Astrocyte of the cerebellum (primary cell): ENCODE results near the gene ZNF860.

Experiments used
- DNase-seq: peaks from one replicate; pipeline ENCODE4 v3.0.0-alpha.2; 2011; ENCODE audit warnings: low read depth
- H3K4me3 ChIP-seq: 2 replicates; pipeline ENCODE4 v1.5.1; 2011; ENCODE audit warnings: mild to moderate bottlenecking, low read depth, low read length, moderate library complexity
- in situ Hi-C: cut with HindIII; loops from 2 replicates; pipeline ENCODE4 v1.10.0; 2017; ENCODE audit warnings: low sequenced_read_pairs
- TF ChIP-seq, protein P1 (sequence below): IDR thresholded peaks from 2 replicates; pipeline ENCODE4 v1.5.1; 2012; ENCODE audit warnings: low read length, low read depth, moderate library complexity, mild to moderate bottlenecking; ENCODE audit errors: missing control alignments

The ZNF860 gene

DNA sequence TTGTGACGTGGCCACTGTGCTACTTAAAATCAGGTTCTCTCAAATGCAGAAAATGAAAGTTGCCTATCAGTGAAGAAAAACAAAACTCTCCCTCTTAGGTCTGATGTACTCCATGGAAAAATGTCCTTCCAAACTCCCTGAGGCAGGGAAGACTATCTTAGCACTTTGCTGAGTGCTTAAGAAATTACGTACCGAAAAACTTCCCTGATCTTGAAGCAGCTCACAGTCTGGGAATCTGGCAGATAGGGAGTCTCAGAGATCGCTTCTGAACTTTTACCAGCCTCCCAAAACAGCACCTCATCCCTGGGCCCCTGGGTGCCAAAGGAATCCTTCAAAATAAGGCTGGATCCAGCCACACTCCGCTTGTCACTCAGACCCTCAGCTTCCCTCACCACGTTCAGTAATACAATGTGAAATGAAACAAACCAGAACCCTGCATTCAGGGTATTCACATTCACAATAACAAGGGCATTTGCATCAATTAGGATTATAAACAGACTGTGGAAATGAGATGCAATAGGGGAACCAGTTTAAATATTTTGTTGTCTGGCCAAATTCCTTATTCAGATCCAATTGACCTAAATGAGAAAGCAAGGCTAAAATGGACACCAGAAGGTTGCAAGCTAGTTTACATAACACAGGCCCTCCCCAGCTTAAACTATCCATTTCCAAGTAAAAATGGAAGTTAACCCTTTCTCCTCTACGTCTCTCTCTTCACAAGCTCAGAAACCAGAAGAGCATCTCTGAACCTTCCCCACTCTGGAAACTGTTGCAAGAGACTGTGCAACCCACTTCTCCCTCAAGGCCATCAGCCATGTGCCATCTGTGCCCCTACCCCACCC, 21.4 kb upstream of the ZNF860 start:
- in situ Hi-C loops, result no loop called here
- peak overlapping the region; percentile 25 for H3K4me3 ChIP-seq
- DNase-seq, result no peak
- TF ChIP-seq, protein P1, sequence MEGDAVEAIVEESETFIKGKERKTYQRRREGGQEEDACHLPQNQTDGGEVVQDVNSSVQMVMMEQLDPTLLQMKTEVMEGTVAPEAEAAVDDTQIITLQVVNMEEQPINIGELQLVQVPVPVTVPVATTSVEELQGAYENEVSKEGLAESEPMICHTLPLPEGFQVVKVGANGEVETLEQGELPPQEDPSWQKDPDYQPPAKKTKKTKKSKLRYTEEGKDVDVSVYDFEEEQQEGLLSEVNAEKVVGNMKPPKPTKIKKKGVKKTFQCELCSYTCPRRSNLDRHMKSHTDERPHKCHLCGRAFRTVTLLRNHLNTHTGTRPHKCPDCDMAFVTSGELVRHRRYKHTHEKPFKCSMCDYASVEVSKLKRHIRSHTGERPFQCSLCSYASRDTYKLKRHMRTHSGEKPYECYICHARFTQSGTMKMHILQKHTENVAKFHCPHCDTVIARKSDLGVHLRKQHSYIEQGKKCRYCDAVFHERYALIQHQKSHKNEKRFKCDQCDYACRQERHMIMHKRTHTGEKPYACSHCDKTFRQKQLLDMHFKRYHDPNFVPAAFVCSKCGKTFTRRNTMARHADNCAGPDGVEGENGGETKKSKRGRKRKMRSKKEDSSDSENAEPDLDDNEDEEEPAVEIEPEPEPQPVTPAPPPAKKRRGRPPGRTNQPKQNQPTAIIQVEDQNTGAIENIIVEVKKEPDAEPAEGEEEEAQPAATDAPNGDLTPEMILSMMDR, result no peak

- in situ Hi-C loops, result no loop called here
- no peak overlapping the region for H3K4me3 ChIP-seq
- DNase-seq, result no peak
- TF ChIP-seq, protein P1, result no peak
These were observed 20.6 kb upstream of the ZNF860 start for GRCh38 chr3:31960793-31961431.

- H3K4me3 ChIP-seq, result no peak overlapping the region
- TF ChIP-seq, protein P1, result no peak
- DNase-seq, result no peak
- in situ Hi-C loops, result no loop called here
These were observed 18.7 kb upstream of the ZNF860 start for GRCh38 chr3:31962801-31963205.

GRCh38 chr3:31966978-31967591, 14.5 kb upstream of the ZNF860 start:
- in situ Hi-C loops, result no loop called here
- H3K4me3 ChIP-seq, result no peak overlapping the region
- TF ChIP-seq, protein P1, result no peak
- DNase-seq, result no peak

DNA sequence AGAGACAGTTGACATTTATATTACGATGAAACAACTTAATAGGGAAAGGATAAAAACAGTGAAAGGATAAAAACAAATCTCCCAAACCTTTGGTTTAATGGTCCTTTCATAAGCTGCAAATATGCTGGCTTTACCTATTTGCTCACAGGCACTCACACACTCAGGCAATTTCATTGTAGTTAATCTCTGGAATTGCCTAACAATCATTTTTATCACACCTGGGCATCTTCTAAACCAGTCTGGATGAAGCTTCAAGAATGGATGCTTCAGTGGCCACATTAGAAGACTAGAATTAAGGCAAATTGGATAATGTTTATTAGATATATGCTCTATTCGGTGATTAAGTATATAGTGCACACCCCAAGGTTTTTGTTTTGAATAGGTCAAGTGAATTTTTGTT, 14.0 kb upstream of the ZNF860 start:
- TF ChIP-seq, protein P1, result no peak
- H3K4me3 ChIP-seq, result no peak overlapping the region
- no peak for DNase-seq
- in situ Hi-C loops, result no loop called here

DNA sequence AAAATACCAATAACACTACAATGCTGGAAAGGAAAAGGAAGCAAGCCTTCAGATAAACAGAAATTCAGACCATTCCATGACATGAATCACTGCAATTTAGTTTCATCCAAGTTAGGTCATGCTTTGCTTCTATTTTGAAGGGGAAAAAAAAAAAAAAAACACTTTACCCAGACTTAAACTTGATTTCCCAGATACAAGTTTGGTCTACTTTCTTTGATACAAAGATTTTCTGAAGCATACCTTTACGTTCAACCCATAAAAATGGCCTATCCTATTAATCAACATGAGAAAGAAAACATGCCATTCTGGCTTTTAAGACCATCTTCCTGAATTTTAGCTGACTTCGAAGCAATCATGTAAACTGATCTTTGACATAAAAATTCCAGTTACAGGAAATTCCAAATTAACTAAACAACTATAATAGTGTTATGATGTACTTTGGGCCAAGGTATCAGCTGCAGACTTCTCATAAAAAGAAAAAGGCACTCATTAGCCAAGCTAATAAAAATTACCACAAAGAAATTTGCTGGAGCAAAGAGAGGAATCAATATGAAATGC, 13.1 kb upstream of the ZNF860 start:
- H3K4me3 ChIP-seq, result no peak overlapping the region

More for the DNA sequence above, 13.1 kb upstream of the ZNF860 start:
- no peak for DNase-seq
- TF ChIP-seq, protein P1, result no peak
- in situ Hi-C loops, result no loop called here
